Measurements from ENCODE around the gene PHAX.

GRCh38 chr5:126610616-126611015 is 9.9 kb downstream of the PHAX start:
- TF ChIP-seq, protein P1, sequence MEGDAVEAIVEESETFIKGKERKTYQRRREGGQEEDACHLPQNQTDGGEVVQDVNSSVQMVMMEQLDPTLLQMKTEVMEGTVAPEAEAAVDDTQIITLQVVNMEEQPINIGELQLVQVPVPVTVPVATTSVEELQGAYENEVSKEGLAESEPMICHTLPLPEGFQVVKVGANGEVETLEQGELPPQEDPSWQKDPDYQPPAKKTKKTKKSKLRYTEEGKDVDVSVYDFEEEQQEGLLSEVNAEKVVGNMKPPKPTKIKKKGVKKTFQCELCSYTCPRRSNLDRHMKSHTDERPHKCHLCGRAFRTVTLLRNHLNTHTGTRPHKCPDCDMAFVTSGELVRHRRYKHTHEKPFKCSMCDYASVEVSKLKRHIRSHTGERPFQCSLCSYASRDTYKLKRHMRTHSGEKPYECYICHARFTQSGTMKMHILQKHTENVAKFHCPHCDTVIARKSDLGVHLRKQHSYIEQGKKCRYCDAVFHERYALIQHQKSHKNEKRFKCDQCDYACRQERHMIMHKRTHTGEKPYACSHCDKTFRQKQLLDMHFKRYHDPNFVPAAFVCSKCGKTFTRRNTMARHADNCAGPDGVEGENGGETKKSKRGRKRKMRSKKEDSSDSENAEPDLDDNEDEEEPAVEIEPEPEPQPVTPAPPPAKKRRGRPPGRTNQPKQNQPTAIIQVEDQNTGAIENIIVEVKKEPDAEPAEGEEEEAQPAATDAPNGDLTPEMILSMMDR (IDR thresholded peaks at IDR 0.05; ENCODE audit: poor library complexity) = no peak
- TF ChIP-seq EZH2 (IDR thresholded peaks at IDR 0.05; ENCODE audit: borderline replicate concordance) (no peak), EZH2phosphoT487 (IDR thresholded peaks at IDR 0.05; ENCODE audit: low read depth, severe bottlenecking, unreplicated experiment) (no peak)

Measured in hepatocyte (in vitro differentiated cells).